NCI-H2171 treated with DMSO at 0.1 percent for 48 hours (cell line): ENCODE results near the gene IFI27L2.

Source experiments
- DNase-seq: peaks from one replicate; lab custom pipeline; 2025; lab: John Stamatoyannopoulos, UW

IFI27L2 gene

DNA sequence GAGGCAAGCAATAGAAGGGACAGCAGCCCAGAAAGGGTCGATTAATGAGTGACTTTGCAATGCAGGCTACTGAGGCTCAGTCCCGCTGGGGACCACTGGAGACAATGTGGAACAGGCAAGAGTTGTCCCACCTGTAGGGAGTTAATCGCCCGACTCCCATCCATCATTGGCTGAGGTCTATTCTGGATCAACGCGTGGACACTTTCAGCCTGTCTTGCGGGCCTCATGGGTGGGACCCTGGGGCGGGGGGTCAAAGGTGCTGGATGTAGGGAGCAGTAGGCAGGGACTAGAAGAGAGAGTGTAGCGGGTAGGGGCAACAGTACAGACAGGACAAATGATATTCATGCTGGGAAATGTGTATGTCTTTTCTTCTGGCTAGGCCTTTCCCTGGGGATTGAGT lies 6.1 kb downstream of the IFI27L2 start:
- DNase-seq: no peak

DNA sequence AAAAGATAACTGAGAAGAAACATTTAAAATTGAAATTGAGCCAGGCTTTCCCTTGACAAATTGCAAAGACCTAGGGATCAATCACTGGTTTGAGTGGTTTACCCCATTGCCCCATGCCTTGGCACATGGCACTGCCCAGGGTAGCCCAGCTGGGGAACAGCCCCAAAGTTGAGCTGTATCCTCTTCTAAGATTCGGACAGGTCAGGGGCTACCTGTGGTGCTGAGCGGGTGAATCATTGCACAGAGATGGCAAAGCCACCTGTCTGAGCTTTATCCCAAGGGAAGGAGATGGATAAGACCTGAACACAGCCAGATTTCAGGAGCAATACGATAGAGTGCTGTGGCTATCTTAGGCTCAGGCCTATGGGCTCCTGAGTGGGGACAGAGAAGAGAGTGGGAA lies 7.0 kb downstream of the IFI27L2 start:
- DNase-seq: no peak

DNA sequence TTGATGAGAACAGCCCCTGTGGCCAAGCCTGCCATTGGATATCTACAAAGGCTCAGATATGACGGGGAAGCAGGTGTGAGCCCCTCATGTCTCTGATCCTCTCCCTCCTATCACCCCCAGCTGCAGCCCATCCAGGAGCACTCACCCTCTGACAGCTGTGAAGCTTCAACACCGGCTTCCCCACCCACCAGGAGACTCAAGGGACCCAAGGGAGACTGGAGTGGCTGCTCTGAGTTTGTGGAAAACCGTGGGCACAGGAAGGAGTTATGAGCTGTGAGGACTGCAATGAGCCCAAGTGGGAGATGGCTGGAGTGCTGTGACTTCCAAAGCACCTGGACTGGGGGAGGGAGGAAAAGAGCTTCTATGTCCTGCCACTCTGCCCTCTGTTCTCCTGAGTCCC lies 7.9 kb downstream of the IFI27L2 start:
- no peak for DNase-seq

DNA sequence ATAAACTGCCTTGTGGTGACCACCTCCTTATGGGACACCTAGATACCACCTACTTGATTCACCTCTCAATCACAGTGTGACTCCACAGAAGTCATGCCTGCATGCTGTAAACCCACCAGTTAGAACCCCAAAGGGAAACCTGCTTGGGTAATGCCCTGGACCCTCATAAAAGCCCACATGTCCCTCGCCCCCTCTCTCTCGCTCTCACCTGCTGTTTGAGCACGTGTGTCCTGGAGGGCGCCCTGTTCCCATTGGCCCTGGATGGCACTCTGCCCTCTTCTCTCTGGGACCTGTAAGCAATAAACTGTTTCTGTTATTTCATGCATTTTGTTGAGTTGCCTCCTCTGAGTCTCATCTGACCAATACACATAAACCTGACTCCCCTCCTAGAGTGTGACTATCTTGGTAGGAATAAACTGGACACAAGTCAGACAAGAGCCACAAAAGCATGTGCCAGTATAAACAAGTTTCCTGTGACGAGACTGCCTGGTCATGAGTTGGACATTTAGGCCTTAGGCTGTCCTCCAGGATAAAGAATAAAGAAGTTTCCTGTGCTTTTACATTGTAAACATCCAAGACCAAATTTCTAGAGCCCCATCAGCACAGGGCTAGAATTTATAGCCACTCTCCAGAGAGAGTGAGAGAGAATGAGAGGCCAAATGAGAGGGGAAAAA lies 8.6 kb downstream of the IFI27L2 start:
- no peak for DNase-seq

DNA sequence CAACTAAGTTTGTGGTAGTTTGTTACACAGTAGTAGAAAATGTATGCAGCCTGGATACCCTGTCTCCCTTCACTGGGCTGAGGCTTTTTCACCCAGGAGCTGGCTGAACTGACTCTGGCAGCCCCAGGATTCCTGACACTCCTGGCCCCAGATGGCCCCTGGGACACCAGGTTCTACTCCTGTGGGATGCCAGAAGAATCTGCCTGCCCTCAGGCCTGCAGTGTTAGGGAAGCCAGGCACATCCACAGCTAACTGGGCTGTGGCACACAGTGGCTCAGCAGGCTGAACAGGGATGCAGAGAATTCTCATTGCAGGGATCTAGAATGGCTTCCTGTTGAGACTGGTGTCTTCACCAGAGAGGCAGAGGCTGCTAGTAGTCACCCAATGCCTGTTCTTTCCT lies 10.3 kb downstream of the IFI27L2 start:
- no peak for DNase-seq

DNA sequence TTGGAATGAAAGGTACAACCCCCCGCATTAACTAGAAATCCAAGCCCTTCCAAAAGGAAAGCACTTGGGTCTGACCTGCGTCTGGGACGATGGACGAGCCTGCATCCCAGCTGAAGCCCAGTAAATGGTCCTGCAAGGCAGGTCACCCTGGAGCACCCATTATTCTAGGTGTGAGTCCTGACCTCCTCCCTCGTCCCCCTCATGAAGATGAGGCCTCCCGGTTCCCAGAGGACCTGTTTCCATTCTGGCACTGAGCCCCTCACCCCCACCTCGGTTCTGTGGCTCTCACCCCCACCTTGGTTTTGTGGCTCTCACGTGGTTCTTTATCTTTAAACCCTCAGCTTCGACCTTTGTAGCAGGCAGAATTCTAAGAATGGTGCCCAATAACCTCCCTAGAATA lies 11.5 kb downstream of the IFI27L2 start:
- DNase-seq: no peak

DNA sequence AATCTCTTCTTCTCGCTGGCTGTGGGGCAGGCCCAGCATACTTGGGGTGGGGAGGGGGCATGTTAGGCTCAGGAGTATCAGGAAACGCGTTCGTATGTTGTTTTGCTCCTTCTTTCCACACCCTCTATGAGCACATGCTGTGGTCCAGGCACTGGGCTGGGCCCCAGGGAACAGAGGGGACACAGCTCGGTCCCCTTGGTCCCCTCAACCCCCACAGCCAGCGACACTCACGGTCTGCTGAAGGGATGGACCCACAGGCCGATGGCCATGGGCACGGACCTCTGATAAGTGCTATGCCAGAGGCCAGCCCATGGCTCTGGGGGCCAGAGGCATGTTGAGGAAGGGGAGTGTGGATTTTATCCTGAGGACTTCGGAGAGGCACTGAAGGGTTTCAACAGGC lies 12.7 kb downstream of the IFI27L2 start:
- no peak for DNase-seq

DNA sequence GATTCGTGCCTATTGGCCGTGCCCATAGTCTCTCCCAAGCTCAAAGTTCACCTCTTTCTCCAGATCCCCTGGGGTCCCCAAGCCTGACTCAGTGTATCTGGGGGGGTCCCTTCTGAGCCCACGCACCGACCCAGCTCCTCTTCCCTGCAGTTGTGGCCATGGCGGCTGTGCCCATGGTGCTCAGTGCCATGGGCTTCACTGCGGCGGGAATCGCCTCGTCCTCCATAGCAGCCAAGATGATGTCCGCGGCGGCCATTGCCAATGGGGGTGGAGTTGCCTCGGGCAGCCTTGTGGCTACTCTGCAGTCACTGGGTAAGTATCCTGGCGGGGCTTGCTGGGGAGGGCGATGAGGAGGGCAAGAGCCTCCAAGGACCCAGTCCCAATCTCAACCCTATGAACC lies 13.8 kb downstream of the IFI27L2 start:
- DNase-seq: no peak

DNA sequence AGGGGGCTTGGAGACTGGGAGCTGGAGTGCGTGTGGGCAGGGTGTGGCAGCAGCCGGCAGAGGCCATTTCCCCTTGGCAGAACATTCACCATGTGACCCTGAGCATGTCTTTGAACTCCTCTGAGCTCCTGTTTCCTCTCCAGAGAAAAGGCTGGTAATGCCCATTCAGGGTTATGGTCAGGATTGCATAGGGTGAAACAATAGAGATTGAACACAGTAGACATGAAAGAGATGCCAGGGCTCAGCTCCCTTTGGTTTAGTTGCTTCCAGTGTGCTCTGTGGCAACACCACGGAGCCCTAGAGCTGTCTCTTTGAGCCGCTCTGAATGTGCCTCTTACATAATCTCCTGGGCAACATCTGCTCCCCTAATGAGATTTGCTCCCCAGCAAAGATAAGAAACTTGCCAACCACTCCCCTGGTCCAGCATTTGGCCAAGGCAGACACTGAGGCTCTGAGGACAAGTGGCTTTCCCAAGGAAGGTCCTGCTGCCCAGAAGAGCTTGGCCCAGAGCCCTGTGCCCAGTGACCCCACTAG lies 14.3 kb downstream of the IFI27L2 start:
- DNase-seq: no peak

DNA sequence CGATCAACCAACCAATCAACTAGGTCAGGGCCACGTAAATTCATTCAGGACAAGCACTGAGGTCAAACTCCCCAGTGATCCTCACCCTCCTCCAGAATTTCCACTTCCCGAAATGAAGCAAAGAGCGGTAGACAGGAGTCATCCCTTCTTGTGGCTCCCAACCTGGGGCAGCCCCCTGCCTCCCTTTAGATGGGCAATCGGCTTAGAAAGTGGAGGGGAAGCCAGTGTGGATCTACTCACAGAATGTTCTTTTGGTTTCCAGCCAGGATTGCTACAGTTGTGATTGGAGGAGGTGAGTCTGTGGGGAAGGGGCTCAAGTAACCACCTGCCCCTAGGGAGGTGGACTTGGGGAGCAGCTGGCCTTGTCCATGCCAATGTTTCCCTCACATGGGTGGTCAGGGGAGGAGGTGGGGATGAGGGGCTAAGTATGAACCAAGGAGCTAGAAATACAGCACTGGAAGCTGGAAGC lies 14.8 kb downstream of the IFI27L2 start:
- DNase-seq: no peak

DNA sequence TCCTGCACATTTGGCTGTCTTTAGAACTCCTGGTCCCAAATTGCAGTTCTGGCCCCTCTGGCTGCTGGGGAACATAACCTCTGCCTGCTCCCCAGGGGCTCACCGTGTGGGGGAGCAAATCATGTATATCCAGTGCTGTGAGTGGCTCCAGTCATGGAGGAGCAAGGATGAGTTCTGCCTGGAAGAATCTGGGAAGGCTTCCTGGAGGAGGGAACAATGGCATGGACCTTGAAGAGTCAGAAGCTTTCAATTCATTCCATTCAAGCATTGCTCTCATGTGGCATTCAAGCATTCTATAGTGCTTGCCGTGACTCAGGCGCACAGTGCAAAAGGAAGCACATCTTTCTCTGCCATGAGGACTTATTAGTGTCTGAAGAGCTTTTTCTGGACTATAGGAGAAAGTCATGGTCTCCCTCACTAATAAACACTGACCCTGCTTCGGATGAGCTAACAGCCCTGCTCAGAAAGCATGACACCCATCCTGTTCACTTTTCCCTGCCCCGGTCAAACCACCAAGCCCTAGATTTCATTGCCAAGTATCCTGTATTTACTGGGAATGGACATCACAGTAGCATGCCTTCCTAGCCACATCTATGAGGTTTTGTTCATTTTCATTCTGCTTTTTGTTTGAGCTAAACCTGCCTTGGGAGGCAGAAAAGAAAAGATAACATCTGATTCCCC lies 15.4 kb downstream of the IFI27L2 start:
- no peak for DNase-seq

DNA sequence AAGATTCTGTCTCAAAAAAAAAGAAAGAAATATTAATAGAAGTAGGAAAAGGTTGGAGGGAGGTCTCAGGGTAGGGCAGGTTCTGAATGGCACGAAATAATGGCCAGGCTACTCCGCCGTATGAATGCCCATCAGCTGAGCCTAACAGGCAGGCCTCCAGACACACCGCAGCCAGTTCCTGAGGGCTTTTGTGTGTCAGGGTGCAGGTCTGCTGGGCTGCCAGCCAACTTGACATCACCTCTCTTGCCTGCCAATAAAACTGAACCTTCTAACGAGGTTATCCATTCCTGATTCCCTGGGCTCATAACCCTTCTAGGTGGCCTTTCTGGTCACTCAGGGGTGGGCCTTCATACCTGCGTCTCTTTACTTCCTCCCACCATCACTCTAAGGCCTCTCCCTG lies 15.9 kb downstream of the IFI27L2 start:
- no peak for DNase-seq

DNA sequence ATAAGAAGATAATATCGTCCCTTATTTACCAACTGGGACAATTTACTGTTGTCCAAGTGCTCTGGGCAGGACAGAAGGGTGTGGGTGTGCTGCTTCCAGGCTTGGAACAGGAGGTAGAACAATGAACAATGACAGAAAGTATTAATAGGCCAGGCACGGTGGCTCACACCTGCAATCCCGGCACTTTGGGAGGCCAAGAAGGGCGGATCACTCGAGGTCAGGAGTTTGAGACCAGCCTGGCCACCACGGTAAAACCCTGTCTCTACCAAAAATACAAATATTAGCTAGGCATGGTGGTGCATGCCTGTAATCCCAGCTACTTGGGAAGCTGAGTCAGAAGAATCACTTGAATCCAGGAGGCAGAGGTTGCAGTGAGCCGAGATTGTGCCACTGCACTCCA lies 16.3 kb downstream of the IFI27L2 start:
- DNase-seq: no peak

DNA sequence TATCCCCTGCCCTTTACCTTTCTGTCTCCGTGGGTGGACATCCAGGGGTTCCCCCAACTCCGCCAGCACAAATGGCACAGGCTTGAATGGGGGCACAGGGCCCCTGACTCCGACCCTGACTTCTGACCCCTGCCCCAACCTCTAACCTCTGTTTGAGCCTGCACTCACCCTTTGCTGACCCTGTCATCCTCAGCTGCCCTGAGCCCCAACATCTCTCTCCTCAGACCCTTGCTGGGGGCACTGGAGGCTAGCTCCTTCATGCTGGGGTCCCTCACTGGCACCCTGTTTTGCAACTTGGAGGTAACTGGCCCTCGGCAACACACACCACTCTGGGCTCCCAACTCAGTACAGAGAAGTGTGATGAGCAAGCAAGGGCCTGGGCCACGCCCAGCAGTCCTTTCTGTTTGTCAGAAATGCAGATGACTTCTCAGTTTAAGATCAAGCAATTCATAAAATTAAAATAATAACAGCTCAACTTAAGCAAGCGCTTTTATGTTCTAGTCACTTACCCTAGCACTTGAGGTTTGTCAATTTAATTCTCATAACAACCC lies 16.8 kb downstream of the IFI27L2 start:
- DNase-seq: no peak

DNA sequence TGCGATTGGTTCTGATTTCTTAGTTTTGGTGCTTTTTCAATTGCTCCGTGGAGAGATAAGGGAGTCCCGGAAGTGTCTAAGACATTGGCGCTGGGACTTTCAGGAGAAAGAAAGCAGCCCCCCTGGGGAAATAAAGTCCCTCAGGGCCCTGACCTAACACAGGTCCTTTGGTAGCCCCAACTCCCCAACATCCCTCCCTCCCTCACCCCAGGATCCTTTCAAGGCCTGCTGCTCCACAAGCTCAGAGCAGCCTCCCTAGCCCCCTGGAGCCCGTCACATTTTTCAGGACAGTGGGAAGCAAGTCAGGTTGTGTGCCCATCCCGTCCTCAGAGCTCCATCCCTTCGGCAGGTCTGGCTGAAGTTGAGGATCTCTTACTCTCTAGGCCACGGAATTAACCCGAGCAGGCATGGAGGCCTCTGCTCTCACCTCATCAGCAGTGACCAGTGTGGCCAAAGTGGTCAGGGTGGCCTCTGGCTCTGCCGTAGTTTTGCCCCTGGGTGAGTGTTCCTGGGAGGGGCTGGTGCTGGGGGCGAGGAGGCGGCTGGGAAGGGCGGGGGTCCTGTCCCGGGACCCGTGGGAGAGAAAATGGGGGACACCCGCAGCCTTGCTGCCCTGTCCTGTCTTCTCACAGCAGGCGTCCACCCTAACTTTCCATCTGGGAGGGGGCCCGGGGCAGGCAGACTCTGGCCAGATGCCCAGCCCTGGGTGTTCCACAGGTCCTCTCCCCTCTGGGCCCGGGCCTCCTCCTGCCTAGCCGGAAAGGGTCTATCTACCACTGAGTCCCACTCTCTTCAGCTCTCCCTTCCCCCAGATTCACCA lies 17.9 kb downstream of the IFI27L2 start:
- DNase-seq: no peak

DNA sequence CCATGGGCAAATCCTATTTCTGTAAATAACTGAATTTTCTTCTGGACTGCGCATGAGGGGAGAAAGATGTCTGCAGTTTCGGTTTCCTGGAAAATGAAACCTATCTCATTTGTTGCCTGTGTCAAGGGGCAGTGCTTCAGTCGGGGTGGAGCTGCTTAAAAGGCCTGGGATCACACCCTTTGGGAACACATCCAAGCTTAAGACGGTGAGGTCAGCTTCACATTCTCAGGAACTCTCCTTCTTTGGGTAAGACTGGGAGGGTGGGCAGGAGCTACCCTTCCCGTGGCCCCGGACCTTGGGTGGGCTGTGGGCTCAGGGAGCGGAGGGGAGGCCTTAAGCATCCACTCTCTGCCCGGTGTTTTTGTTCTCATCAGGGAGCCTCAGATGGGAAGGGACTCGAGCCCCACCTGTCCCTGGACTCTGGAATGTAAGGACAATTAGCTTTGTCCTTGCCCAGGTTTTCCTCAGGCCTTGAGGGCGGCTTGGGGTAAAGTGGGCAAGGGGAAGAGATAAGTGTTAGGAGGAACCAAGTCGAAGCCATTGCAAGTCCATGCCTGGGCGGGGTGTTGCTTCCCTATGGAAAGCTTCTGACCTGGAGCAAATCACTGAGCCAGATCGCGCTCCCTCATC lies 18.7 kb downstream of the IFI27L2 start, which contains the start of gene IFI27:
Gene IFI27, plus strand, starts transcription at position 185 of the 630 bp plus-strand sequence.
- no peak for DNase-seq

DNA sequence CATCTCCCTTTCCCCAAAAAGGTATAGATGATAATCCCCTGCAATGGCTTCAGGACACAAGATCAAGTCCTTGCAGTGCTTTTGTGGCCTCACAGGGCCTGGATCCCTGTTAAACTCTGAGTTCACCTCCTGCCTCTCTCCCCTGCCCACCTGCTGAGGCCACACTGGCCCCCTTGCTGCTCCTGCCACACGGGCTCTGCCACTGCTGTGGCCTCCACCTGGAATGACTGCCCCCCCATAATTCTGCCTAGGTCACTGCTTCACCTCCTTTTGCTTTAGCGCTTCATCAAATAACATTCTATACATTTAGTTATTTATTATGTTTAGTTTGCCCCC lies 19.5 kb downstream of the IFI27L2 start:
- no peak for DNase-seq

DNA sequence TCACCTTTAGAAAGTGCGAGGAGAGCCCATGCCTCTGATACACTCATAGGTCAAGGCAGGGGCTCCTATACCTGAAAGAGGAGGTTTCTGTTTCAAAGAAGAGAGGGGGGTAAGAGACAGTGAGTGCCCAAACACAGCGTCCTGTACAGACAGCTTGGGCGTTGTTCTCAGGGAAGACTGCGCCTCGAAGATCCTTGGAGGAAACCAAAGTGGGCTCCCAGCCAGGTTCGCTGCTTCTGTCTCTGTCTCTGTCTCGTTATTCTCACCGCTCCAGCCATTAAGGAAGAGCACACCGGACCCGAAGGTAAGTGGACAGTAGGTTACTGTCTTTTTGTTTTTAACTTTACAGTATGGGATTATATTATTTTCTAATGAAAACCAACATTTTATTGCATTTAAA lies 24.7 kb downstream of the IFI27L2 start:
- DNase-seq: no peak

DNA sequence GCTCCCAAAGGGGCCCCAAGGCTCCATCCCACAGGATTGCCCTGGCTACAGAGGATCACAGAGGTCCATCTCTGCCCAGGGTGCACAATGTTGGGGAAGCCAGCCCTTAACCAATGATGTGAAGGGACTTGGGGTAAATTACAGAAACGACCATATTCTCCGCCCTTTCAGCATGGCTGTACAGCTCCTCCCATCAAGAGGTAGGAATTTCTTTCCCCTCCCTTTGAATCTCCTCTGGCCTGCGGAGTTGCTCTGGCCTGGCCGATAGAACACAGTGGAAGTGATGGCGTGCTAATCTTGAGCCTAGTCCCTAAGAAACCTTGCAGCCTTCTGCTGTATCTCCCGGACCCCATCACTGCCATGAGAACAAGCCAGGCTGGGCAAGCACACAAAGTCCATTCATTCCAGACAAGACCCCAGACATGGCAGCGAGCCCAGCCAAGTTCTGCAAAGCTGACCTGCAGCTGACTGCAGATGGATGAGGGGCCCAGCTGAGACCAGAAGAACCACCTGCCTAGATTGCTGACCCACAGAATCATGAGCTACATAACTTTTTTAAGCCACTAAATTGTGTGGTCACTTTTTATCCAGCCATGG lies 25.8 kb downstream of the IFI27L2 start:
- DNase-seq: no peak

DNA sequence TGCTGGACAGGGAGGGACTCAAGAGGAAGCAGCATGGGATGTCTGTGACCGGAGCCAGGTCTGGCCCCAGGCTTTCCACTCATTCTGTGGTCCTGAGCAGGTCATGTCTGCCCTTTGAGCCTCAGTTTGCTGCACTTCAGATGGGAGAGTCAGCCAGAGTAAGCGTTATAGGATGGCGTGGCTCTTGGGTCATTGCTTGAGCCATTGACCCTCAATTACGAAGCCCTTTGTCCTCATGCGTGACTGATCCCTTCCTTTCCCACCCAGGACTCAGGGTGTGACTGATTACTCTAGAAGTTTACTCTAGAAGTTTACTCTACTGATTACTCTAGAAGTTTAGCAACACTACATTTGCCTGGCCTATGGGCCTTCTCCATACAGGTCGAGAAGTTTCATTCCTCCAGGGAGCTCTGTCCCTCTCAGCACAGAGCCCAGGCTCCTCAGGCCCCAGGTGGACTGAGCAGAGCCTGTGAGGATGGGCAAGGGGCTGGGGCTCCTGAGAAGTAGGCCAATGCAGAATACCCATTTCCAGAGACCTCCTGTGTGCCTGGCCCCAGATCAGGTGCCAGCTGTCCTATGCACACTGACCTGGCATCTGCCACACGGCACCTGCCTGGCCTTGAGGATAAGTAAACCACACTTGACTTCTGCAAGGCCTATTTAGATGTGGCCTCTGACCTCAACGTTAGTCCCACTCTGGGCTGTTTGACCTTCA lies 26.5 kb downstream of the IFI27L2 start:
- DNase-seq: no peak

DNA sequence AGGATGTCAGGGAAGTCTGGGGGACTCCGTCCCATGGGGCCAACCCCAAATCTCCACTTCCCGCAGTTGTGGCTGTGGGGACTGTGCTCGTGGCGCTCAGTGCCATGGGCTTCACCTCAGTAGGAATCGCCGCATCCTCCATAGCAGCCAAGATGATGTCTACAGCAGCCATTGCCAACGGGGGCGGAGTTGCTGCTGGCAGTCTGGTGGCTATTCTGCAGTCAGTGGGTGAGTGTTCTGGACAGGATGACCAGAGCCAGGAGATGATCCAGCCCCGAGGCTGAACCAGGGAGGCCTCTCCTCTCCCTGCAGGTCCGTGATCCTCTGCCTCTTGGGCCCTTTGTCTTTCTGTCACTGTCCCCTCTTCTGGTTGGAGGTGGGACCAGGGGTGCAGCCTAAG lies 27.7 kb downstream of the IFI27L2 start:
- DNase-seq: no peak
